ENCODE data around the gene CDC42BPB.
"Not testable (repeated sequence)": the region's sequence is repeated elsewhere in the genome, so short reads cannot be mapped to it uniquely, and the experiment has no call there.

The CDC42BPB gene

GRCh38 chr14:102907980-102908730 lies 149.2 kb downstream of the CDC42BPB start:
- DNase-seq, result no peak

- no peak for DNase-seq
Observed at GRCh38 chr14:102907303-102907844, 150.0 kb downstream of the CDC42BPB start.

DNA sequence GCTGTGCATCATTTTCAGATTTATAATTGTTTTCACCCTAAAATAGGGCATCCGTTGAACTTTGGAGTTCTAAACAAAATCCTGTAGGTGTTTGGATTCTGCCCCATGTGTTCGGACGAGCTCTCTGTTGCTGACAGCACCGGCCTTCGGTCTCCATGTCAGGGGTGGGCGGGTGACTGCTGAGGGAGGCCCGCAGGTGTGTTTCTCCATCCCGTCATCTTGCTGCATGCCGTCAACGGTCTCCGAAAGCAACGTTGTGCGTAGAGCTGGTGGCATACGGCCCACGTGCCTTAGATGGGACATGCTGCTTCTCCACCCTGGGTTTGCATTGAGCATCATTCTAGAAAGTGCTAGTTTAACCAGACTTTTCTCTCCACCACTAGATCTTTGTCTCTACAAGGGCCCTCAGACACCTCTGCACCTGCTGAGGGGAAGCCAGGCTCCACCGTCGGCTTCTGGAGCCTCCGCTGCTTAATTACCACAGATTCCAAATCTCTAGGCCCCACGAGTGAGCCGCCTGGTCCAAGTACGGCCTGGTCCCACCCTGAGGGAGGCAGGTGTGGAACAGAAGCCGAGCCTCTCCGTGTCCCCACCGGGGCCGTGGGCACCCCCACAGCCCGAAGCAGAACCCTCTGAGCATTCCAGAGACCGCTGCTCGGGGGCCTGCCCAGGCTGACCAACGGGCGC lies 150.6 kb downstream of the CDC42BPB start:
- no peak for DNase-seq

DNA sequence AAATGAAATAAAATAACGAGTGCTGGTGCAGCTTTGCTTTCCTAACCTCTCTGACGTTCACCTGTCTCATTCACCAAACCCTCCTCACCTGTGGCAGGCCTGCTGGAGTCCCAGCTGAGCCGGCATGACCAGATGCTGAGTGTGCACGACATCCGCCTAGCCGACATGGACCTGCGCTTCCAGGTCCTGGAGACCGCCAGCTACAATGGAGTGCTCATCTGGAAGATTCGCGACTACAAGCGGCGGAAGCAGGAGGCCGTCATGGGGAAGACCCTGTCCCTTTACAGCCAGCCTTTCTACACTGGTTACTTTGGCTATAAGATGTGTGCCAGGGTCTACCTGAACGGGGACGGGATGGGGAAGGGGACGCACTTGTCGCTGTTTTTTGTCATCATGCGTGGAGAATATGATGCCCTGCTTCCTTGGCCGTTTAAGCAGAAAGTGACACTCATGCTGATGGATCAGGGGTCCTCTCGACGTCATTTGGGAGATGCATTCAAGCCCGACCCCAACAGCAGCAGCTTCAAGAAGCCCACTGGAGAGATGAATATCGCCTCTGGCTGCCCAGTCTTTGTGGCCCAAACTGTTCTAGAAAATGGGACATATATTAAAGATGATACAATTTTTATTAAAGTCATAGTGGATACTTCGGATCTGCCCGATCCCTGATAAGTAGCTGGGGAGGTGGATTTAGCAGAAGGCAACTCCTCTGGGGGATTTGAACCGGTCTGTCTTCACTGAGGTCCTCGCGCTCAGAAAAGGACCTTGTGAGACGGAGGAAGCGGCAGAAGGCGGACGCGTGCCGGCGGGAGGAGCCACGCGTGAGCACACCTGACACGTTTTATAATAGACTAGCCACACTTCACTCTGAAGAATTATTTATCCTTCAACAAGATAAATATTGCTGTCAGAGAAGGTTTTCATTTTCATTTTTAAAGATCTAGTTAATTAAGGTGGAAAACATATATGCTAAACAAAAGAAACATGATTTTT lies 151.9 kb downstream of the CDC42BPB start:
- DNase-seq, result no peak

DNA sequence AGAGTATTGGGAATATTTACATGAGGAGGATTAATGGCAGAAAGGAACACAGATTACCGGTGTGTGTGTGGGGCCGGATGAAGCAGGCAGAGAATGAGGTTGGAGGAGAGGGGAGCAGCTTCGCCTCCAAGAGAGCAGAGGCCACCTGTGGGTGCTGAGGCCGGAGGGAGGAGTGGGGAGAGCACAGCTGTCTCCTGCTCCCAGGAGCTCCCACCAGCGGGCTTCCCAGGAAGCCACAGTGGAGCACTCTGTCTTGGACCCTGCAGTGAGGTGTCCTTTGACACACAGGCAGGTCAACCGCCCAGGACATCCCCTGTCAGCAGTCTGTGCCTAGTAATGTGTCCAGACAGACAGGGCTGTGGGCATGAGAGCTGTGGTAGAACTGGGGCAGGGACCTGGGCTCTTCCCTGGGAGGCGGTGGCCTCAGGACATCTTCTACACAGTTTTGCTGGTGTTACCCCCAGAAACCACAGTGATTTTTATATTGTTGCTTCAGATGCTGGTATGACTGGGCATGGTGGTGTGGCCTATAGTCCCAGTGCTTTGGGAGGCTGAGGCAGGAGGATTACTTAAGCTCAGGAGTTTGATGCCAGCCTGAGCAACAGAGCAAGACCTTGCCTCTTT lies 153.3 kb downstream of the CDC42BPB start:
- no peak for DNase-seq

- DNase-seq, result no peak
Observed at GRCh38 chr14:102903248-102903888, 154.0 kb downstream of the CDC42BPB start.

DNA sequence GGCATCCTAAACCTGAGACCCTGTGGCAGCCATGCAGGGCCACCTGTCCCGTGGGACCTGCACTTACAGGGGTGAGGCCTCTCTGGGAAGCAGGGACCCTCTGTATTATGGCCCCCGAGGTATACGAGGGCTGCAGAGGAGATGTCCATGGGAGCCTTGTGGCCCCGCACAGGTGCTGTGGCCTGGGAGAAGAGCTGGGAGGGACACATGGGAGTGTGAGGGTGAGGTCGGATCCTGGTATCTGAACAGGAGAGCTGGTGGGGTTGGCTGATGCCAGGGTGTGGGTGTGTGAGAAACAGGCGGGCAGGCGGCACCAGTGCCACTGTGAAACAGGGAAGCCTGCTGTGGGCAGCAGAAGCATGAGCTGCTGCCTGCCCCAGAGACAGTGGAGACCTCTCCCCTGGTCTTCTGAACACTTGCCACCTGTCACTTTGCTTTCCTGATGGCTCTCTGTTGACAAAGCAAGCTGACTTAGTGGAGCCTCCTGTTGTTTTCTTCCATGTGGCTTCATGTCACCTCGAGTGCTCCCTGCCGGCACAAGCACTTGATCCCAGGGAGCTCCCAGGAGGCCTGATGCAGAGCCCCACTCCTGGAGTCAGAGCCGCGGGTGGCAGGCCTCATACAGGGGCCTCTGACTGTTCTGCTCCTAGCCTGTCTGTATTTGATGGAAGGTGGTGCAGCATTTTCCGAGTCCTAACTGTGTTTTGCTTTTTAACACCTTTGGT lies 154.7 kb downstream of the CDC42BPB start:
- DNase-seq, result no peak

GRCh38 chr14:102902086-102902485 lies 155.3 kb downstream of the CDC42BPB start:
- no peak for DNase-seq

DNA sequence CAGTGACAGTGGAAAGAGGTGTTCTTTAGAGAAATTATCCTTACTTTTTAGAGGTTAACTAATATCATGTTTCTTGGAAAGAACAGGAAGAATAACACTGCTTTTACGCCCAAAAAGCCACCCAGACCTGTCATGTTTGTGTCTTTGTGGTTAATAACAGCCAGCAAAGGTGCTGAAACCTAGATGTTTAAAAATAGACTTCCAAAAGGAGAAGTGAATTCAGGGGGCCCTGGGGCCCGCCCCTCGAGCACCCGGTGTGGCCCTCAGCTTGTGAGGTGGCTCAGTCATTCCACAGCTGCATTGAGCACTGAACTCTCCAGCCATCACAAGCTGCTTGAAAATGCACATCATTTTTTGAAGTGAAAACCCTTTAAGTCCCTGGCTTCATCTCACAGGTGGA lies 155.7 kb downstream of the CDC42BPB start:
- no peak for DNase-seq

DNA sequence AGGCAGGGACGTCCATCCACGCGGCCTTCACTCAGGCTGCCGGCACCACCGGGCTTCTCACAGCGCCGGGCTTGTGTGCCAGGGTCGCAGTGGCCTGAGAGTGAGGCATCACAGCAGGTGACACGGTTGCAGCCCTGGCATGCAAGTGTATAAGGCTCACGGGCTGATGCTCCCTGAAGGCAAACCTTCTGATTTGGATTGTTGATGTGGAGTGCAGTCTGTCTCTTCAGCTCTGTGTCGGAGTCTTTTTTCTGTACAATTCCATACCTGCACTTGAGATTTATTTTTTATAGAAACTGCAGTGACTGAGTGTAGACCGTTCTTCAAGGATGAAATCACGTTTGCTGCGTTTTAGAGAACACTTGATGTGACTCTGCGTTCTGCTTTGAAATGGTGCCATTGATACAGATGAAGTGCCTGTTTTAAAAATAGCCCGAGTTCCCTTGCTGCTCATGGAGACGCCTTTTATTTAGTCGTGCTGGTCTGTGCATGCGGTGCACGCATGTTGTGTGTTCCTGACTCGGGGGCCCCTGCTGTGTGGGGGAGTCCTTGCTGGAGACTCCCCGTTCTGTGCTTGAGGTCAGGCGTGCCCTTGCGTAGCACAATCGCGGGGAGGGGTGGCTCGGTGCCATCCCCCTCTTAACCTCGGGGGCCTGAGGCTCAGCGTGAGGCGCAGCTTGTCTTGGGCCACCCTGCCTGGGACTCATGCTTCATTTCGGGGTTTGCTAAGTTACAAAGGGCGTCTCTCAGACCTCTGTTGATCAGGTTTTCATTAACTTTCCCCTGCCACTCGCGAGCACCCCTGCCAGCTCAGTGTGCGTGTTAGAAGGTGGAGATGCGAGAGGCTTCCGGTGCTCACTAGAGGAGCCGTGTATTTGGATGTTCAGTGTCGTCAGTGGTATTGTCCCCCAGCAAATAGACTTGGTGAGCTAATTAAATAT lies 156.4 kb downstream of the CDC42BPB start:
- DNase-seq, result no peak

GRCh38 chr14:102899516-102899900 lies 157.8 kb downstream of the CDC42BPB start:
- DNase-seq, result no peak

- no peak for DNase-seq
Observed at GRCh38 chr14:102898776-102899515, 158.4 kb downstream of the CDC42BPB start.

DNA sequence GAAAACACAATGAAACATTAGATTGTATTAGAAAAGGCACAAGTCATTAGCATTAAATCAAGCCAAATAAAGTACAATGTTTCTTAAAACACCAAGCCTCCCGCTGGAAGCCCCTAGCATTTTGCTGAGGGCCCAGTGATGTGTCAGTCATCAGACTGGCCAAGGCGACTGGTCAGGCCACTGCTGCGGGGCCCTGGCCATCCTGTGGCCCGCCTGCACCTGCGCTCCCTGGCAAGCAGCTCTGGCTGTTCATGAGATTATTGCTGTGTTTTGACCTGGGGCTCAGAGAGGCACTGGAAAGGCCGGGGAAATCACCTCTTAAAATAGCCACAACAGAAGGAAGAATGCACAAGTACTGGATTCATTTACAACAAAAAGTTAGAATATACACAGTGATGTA lies 159.1 kb downstream of the CDC42BPB start:
- DNase-seq, result no peak

DNA sequence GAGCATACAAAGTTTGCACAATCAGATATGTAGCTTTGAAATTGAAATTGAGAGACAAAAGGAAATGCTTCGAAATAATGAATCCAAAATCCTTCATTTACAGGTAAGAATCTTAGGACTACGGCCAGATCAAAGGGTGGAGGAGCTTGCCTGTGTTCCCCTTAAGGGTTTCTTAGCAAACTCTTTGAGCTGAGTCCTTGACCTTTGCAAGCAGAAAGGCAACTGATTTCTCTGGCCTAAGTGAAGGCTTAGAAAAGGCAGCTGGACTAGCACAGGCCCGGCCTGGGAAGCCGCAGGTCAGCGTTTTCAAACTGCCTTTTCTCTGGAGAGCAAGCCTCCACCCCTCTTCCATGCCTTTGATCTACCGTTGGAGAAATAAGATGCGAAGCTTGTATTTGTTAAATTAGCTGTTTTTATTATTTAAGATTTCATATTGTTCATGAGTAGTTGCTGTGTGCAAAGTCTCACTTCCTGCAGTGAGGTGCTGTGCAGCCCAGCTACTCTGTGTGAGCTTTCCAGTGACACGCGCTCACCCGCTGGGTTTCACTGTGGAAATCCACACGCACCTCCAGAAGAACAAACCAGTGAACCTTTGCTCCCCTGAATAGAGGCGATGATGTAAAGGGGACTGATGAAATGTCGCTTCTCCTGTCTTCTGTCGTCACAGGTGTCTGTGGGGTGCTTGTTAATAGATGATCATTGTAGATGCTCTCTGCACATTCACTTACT lies 159.9 kb downstream of the CDC42BPB start:
- no peak for DNase-seq

DNA sequence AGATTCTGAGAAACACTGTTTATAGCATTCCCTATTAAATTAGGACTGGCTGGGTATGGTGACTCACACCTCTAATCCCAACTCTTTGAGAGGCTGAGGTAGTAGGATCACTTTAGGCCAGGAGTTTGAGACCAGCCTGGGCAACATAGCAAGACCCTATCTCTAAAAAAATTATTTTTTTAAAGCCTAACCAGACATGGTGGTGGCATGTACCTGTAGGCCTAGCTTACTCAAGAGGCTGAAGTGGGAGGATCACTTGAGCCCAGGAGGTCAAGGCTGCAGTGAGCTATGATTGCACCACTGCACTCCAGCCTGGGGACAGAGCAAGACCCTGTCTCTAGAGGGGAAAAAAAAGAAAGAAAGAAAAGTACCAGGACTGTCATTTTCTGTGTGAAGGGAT lies 160.6 kb downstream of the CDC42BPB start:
- DNase-seq, result not testable (repeated sequence)

DNA sequence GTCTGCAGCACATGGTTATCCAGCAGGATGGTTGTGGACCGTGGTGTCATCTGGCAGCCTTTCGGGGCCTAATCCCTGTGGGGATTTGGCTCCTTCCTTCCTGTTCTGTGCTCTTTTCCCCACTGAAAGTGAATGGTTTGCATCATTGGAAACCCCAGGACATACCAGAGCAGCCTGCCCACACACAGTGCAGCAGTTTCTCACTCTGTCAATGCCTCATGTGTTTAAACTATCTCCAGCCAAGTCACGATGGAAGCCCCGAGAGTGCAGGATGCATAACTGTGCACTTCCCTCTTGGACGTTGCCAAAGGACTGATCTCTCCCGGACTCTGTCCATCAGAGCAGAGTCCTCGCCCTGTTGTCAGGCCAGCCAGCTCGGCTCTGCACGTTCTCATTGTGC lies 163.9 kb downstream of the CDC42BPB start:
- no peak for DNase-seq

- no peak for DNase-seq
Observed at GRCh38 chr14:102892651-102893050, 164.7 kb downstream of the CDC42BPB start.

DNA sequence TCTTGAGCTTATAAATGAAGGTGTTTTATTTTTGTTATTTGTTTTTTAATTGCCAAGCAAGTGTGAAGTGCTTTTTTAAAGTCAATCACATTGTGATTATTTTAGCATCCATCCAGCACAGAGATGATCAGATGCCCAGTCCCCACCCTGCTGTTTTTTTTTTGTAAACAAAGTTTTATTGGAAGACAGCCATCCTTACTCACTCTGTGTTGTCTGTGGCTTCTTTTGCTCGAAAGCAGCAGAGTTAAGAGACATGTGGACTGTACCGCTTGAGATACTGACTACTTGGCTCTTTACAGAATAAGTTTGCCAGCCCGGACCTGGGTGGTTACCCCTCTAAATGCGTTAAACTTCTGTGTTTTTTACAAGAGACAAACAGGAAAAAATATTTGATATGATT lies 165.8 kb downstream of the CDC42BPB start:
- no peak for DNase-seq

DNA sequence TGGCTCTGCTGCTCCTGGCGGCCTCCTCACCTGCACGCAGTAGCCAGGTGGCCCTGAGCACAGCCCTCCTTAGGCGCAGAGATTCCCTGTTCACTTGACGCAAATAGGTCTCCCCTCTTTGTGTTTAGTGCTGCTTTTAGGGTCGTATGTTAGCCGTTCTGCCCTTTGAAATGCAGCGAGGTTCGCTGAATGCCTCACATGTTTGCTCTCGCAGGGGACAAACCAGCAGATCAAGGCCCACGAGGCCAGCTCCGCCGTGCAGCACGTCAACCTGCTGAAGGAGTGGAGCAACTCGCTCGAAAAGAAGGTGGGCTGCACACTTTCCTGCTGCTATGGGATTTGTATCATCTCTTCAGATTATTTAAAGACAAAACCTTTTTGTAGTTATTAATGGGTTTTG lies 166.2 kb downstream of the CDC42BPB start:
- no peak for DNase-seq

All from activated naive CD4-positive, alpha-beta T cell treated with Interleukin-2 at 50 U/mL for 16 hours (primary cell).